KMS-11 (cell line): ENCODE data around the gene PDC.
"Not testable (repeated sequence)": the region's sequence is repeated elsewhere in the genome, so short reads cannot be mapped to it uniquely, and the experiment has no call there.

Experiments
- H2AFZ ChIP-seq: fragments of 200-600 bp; sonication (generic); 2 replicates; pipeline ENCODE4 v1.6.1; 2016; ENCODE audit warnings: antibody characterized with exemption, mixed run types, low read depth
- H3K27ac ChIP-seq: fragments of 200-600 bp; sonication (generic); 2 replicates; pipeline ENCODE4 v1.6.1; 2016; ENCODE audit warnings: mild to moderate bottlenecking, mixed run types
- H3K27me3 ChIP-seq: fragments of 200-600 bp; sonication (generic); 2 replicates; pipeline ENCODE4 v1.6.1; 2017; ENCODE audit warnings: mild to moderate bottlenecking, low read depth, mixed run types, moderate library complexity; ENCODE audit not compliant: insufficient read depth
- H3K36me3 ChIP-seq: fragments of 200-600 bp; sonication (generic); 2 replicates; pipeline ENCODE4 v1.6.1; 2017; ENCODE audit warnings: mild to moderate bottlenecking, mixed run types; ENCODE audit not compliant: insufficient read depth
- H3K4me1 ChIP-seq: fragments of 200-600 bp; sonication (generic); 2 replicates; pipeline ENCODE4 v1.6.1; 2016; ENCODE audit warnings: mild to moderate bottlenecking, low read depth, mixed run types; ENCODE audit not compliant: poor library complexity, severe bottlenecking
- H3K4me2 ChIP-seq: fragments of 200-600 bp; sonication (generic); 2 replicates; pipeline ENCODE4 v1.7.0; 2016; ENCODE audit warnings: mild to moderate bottlenecking, mixed run types
- H3K4me3 ChIP-seq: fragments of 200-600 bp; sonication (generic); IDR thresholded peaks from 2 replicates; pipeline ENCODE4 v1.6.1; 2017; ENCODE audit warnings: low read depth, low read length, mixed read lengths; ENCODE audit not compliant: insufficient read depth
- H3K79me2 ChIP-seq: fragments of 200-600 bp; sonication (generic); 2 replicates; pipeline ENCODE4 v1.6.1; 2016; ENCODE audit warnings: low read depth, mixed run types; ENCODE audit not compliant: insufficient read depth
- H3K9ac ChIP-seq: fragments of 200-600 bp; sonication (generic); 2 replicates; pipeline ENCODE4 v1.6.1; 2016; ENCODE audit warnings: mild to moderate bottlenecking, mixed run types
- H4K20me1 ChIP-seq: fragments of 200-600 bp; sonication (generic); 2 replicates; pipeline ENCODE4 v1.6.1; 2016; ENCODE audit warnings: mild to moderate bottlenecking, mixed run types; ENCODE audit not compliant: insufficient read depth
- CTCF ChIP-seq: fragments of 200-600 bp; sonication (generic); conservative IDR thresholded peaks from 2 replicates; pipeline ENCODE4 v1.6.1; 2017; ENCODE audit warnings: low read depth, mild to moderate bottlenecking, antibody characterized with exemption, low read length, moderate library complexity, mixed read lengths

PDC gene

DNA sequence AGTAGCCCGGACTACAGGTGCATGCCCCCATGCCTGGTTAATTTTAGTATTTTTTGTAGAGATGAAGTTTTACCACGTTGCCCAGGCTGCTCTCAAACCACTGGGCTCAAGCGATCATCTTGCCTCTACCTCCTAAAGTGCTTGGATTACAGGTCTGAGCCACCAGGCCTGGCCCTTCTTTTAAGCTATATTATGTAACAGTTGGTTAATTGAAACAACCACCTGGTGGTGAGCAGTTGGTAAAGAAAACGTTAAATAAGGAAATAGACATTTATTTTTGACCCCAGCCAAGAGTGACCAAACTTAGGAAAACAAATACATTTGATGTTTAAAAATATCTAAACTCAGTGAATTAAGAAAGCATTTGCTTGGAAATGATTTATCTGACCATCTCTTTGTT, 12.1 kb upstream of the PDC start:
- no peak overlapping the region for H2AFZ ChIP-seq
- no peak overlapping the region for H3K9ac ChIP-seq
- no peaks in the 10 kb centered on the region for H3K36me3 ChIP-seq
- no peaks in the 10 kb centered on the region for H4K20me1 ChIP-seq
- no peak for TF ChIP-seq CTCF
- H3K4me3 ChIP-seq: no peak overlapping the region
- no peaks in the 10 kb centered on the region for H3K27me3 ChIP-seq
- H3K4me2 ChIP-seq: no peak overlapping the region
- H3K79me2 ChIP-seq: no peaks in the 10 kb centered on the region
- H3K4me1 ChIP-seq: no peaks in the 10 kb centered on the region
- H3K27ac ChIP-seq: no peak overlapping the region

DNA sequence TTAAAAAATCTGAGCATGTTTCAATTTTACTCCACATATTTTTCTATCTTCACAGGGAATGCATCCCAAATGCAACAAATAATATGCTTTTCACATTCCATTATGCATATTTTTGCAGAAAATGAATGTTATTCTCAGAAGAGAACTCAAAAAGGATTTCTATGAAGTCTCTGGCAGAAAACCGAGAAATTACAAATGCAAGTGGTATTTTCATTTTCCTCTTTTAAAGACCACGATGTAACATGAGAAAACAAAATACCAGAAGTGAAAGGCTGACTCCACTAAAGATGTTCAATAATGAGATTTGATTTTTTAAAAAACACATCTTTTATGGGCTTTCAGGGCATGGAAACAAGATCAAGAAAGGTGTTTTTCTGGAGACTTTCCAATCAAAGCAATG, 5.0 kb upstream of the PDC start:
- Histone ChIP-seq H3K79me2 (no peaks in the 10 kb centered on the region), H2AFZ (no peak overlapping the region), H3K27ac (no peak overlapping the region), H3K4me2 (no peak overlapping the region), H3K9ac (no peak overlapping the region), H3K27me3 (no peaks in the 10 kb centered on the region), H3K4me3 (no peak overlapping the region), H4K20me1 (no peaks in the 10 kb centered on the region), H3K36me3 (no peaks in the 10 kb centered on the region), H3K4me1 (peaks cover 13% of the 10 kb centered on the region)
- TF ChIP-seq CTCF: no peak

GRCh38 chr1:186465491-186465890, 4.6 kb upstream of the PDC start:
- H3K27me3 ChIP-seq, H3K27ac ChIP-seq, H3K4me3 ChIP-seq, H3K36me3 ChIP-seq, H3K79me2 ChIP-seq, H4K20me1 ChIP-seq, H3K4me2 ChIP-seq, H2AFZ ChIP-seq, H3K9ac ChIP-seq: not testable (repeated sequence)
- peaks cover 13% of the 10 kb centered on the region for H3K4me1 ChIP-seq

DNA sequence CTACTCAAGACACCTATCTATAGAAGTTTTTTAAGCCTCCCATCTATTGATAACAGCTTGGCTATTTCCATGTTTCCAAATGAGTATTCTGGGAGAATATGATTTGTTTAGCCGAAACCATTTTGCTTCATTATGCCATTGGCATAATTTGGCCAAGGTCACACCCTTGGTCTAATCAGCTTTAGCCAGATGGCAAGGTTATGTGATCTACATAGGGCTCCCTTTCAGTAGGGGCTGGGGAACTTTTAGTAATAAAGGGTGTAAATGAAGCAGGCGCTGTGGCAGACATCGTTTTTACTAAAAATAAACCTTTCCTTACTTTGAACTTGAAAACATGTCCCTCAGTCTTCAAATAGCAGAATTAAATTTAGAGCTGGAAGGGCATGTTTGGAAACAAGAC, 3.0 kb upstream of the PDC start:
- no peaks in the 10 kb centered on the region for H3K36me3 ChIP-seq
- no peak overlapping the region for H2AFZ ChIP-seq
- H3K4me3 ChIP-seq: no peak overlapping the region
- H3K79me2 ChIP-seq: no peaks in the 10 kb centered on the region
- no peaks in the 10 kb centered on the region for H4K20me1 ChIP-seq
- no peak for TF ChIP-seq CTCF
- no peak overlapping the region for H3K9ac ChIP-seq
- peaks cover 13% of the 10 kb centered on the region for H3K4me1 ChIP-seq
- H3K27me3 ChIP-seq: no peaks in the 10 kb centered on the region
- H3K27ac ChIP-seq: no peak overlapping the region
- H3K4me2 ChIP-seq: no peak overlapping the region

DNA sequence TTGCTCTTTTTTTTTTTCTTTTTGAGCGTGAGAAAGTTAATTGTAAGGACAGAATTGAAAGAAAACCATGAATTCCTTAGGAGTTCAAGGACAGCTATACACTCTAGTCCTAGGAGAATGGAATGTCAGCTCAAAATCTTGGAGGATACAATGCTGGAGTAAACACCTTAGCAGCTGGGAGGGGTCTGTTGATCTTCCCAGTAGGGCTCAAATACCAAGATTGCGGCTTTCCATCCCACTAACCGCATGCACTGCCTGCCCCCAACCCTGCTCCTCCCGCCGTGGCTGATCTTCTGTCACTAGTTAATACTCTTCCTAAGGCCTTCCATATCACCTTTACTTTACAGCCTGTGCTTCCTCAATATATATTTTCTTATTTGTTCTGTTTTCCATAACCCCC, 2.6 kb upstream of the PDC start:
- TF ChIP-seq CTCF: no peak
- peaks cover 13% of the 10 kb centered on the region for H3K4me1 ChIP-seq
- H3K4me3 ChIP-seq: no peak overlapping the region
- no peak overlapping the region for H3K9ac ChIP-seq
- no peaks in the 10 kb centered on the region for H3K79me2 ChIP-seq
- H3K36me3 ChIP-seq: no peaks in the 10 kb centered on the region
- H3K4me2 ChIP-seq: no peak overlapping the region
- no peak overlapping the region for H3K27ac ChIP-seq
- H3K27me3 ChIP-seq: no peaks in the 10 kb centered on the region
- no peaks in the 10 kb centered on the region for H4K20me1 ChIP-seq
- no peak overlapping the region for H2AFZ ChIP-seq

DNA sequence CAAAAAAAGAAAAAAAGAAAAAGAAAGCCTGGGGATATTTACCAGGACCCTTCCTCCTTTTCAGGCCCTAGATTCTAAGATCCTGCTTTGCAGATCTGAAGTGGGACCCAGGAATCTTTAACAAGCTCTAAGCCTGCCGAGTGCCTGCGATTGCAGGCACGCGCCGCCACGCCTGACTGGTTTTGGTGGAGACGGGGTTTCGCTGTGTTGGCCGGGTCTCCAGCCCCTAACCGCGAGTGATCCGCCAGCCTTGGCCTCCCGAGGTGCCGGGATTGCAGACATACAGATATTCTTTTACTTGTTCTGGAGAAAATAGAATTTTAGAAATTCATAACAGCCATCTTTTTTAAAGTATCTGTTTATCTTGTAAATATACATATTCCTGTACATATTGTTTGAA, 1.8 kb downstream of the PDC start:
- not testable (repeated sequence) for H3K4me2 ChIP-seq, H3K27me3 ChIP-seq, H3K36me3 ChIP-seq, H3K9ac ChIP-seq, H2AFZ ChIP-seq, H4K20me1 ChIP-seq, H3K4me3 ChIP-seq, H3K27ac ChIP-seq, H3K4me1 ChIP-seq, H3K79me2 ChIP-seq
